ENCODE data around the gene PARN.

GRCh38 chr16:14649816-14650215, 19.8 kb upstream of the PARN start:
- no peak for TF ChIP-seq POLR2AphosphoS5 (IDR thresholded peaks at IDR 0.05; ENCODE audit: low read depth)
- TF ChIP-seq EZH2 (IDR thresholded peaks at IDR 0.05; ENCODE audit: low read depth, unreplicated experiment), result no peak
- TF ChIP-seq, protein P1, sequence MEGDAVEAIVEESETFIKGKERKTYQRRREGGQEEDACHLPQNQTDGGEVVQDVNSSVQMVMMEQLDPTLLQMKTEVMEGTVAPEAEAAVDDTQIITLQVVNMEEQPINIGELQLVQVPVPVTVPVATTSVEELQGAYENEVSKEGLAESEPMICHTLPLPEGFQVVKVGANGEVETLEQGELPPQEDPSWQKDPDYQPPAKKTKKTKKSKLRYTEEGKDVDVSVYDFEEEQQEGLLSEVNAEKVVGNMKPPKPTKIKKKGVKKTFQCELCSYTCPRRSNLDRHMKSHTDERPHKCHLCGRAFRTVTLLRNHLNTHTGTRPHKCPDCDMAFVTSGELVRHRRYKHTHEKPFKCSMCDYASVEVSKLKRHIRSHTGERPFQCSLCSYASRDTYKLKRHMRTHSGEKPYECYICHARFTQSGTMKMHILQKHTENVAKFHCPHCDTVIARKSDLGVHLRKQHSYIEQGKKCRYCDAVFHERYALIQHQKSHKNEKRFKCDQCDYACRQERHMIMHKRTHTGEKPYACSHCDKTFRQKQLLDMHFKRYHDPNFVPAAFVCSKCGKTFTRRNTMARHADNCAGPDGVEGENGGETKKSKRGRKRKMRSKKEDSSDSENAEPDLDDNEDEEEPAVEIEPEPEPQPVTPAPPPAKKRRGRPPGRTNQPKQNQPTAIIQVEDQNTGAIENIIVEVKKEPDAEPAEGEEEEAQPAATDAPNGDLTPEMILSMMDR (conservative IDR thresholded peaks at IDR 0.05; ENCODE audit: low read depth in 2 of 2), result no peak
- TF ChIP-seq EZH2phosphoT487 (IDR thresholded peaks at IDR 0.05; ENCODE audit: unreplicated experiment), result no peak
- no peak for TF ChIP-seq NANOG (IDR thresholded peaks at IDR 0.05; ENCODE audit: borderline replicate concordance)
- TF ChIP-seq, protein P2, sequence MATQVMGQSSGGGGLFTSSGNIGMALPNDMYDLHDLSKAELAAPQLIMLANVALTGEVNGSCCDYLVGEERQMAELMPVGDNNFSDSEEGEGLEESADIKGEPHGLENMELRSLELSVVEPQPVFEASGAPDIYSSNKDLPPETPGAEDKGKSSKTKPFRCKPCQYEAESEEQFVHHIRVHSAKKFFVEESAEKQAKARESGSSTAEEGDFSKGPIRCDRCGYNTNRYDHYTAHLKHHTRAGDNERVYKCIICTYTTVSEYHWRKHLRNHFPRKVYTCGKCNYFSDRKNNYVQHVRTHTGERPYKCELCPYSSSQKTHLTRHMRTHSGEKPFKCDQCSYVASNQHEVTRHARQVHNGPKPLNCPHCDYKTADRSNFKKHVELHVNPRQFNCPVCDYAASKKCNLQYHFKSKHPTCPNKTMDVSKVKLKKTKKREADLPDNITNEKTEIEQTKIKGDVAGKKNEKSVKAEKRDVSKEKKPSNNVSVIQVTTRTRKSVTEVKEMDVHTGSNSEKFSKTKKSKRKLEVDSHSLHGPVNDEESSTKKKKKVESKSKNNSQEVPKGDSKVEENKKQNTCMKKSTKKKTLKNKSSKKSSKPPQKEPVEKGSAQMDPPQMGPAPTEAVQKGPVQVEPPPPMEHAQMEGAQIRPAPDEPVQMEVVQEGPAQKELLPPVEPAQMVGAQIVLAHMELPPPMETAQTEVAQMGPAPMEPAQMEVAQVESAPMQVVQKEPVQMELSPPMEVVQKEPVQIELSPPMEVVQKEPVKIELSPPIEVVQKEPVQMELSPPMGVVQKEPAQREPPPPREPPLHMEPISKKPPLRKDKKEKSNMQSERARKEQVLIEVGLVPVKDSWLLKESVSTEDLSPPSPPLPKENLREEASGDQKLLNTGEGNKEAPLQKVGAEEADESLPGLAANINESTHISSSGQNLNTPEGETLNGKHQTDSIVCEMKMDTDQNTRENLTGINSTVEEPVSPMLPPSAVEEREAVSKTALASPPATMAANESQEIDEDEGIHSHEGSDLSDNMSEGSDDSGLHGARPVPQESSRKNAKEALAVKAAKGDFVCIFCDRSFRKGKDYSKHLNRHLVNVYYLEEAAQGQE (IDR thresholded peaks at IDR 0.05; ENCODE audit: unreplicated experiment), result no peak

Data from GM23338 (cell line).